NCI-H524 treated with DMSO at 0.1 percent for 48 hours (cell line): ENCODE data around the gene ZBTB40.

ENCODE experiments used
- DNase-seq: peaks from one replicate; lab custom pipeline; 2025; lab: John Stamatoyannopoulos, UW

The ZBTB40 gene

GRCh38 chr1:22426781-22427180 is 24.9 kb upstream of the ZBTB40 start:
- DNase-seq, result peak; percentile 37

GRCh38 chr1:22428672-22429071 is 23.0 kb upstream of the ZBTB40 start:
- DNase-seq, result peak; percentile 21

- no peak for DNase-seq
Observed at GRCh38 chr1:22431965-22432364, 19.7 kb upstream of the ZBTB40 start.

GRCh38 chr1:22434717-22435116 is 16.9 kb upstream of the ZBTB40 start:
- no peak for DNase-seq

- DNase-seq, result no peak
Observed at GRCh38 chr1:22436948-22437347, 14.7 kb upstream of the ZBTB40 start.

GRCh38 chr1:22437573-22437972 is 14.1 kb upstream of the ZBTB40 start:
- no peak for DNase-seq

GRCh38 chr1:22440582-22440981 is 11.1 kb upstream of the ZBTB40 start:
- DNase-seq, result no peak

- no peak for DNase-seq
Observed at GRCh38 chr1:22442212-22442894, 9.3 kb upstream of the ZBTB40 start.

GRCh38 chr1:22443332-22443731 is 8.3 kb upstream of the ZBTB40 start:
- no peak for DNase-seq

- DNase-seq, result no peak
Observed at GRCh38 chr1:22444856-22445255, 6.8 kb upstream of the ZBTB40 start.

GRCh38 chr1:22447621-22448111 is 4.0 kb upstream of the ZBTB40 start:
- no peak for DNase-seq

GRCh38 chr1:22449636-22450035 is 2.0 kb upstream of the ZBTB40 start:
- peak; percentile 55 for DNase-seq

- no peak for DNase-seq
Observed at GRCh38 chr1:22450351-22451021, 1.2 kb upstream of the ZBTB40 start.

- DNase-seq, result no peak
Observed at GRCh38 chr1:22452481-22452957, 868 bp downstream of the ZBTB40 start.

- no peak for DNase-seq
Observed at GRCh38 chr1:22453181-22453580, 1.5 kb downstream of the ZBTB40 start.

GRCh38 chr1:22454476-22455056 is 2.9 kb downstream of the ZBTB40 start:
- no peak for DNase-seq

GRCh38 chr1:22457345-22457744 is 5.7 kb downstream of the ZBTB40 start:
- DNase-seq, result no peak

GRCh38 chr1:22457836-22458235 is 6.2 kb downstream of the ZBTB40 start:
- DNase-seq, result no peak

GRCh38 chr1:22461100-22461499 is 9.4 kb downstream of the ZBTB40 start:
- DNase-seq, result no peak

- DNase-seq, result peak; percentile 63
Observed at GRCh38 chr1:22461678-22462527, 10.3 kb downstream of the ZBTB40 start.

- DNase-seq, result no peak
Observed at GRCh38 chr1:22462928-22463327, 11.3 kb downstream of the ZBTB40 start.

- no peak for DNase-seq
Observed at GRCh38 chr1:22465015-22465565, 13.4 kb downstream of the ZBTB40 start.
